Lung (tissue), 12 donors: ENCODE results near the gene SUPT3H. TPM values are rescaled to one million over a fixed set of nuclear protein-coding genes. Genes with fewer than 3 reads are reported as not detected.

Experiments used
- ATAC-seq: fragments of 200-7000 bp; cut with Tn5 transposase; one replicate; pipeline ENCODE4 v1.9.1; 2020; ENCODE audit warnings: moderate number of reproducible peaks; ENCODE audit not compliant: insufficient read depth, low FRiP score
- DNase-seq, 3 donors: peaks; one replicate each; pipeline ENCODE4 v3.0.0-alpha.2; 2013 to 2017
- H3K27ac ChIP-seq, 2 donors: one replicate each; pipeline ENCODE4 v1.5.1; 2013; ENCODE audit warnings: mild to moderate bottlenecking in 2 of 2, moderate library complexity in 2 of 2, control low read depth in 1 of 2, inconsistent platforms in 1 of 2, low read depth in 1 of 2, low read length in 1 of 2
- H3K27me3 ChIP-seq, 3 donors: one replicate each; pipeline ENCODE4 v1.5.1; 2013; ENCODE audit warnings: low read length in 2 of 3; ENCODE audit not compliant: control insufficient read depth in 3 of 3, insufficient read depth in 3 of 3
- H3K36me3 ChIP-seq, 4 donors: one replicate each; pipeline ENCODE4 v1.5.1; 2013; ENCODE audit warnings: low read length in 4 of 4, mild to moderate bottlenecking in 1 of 4, moderate library complexity in 1 of 4; ENCODE audit not compliant: control insufficient read depth in 4 of 4, insufficient read depth in 4 of 4
- H3K4me1 ChIP-seq, 5 donors: one replicate each; pipeline ENCODE4 v1.5.1; 2013; ENCODE audit warnings: low read length in 5 of 5, mild to moderate bottlenecking in 2 of 5, moderate library complexity in 1 of 5; ENCODE audit not compliant: control insufficient read depth in 5 of 5, insufficient read depth in 5 of 5
- H3K4me3 ChIP-seq: one replicate; pipeline ENCODE4 v1.5.1; 2013; ENCODE audit warnings: mild to moderate bottlenecking, control low read depth, moderate library complexity
- H3K9ac ChIP-seq, 2 donors: one replicate each; pipeline ENCODE4 v1.5.1; 2013; ENCODE audit warnings: low read length in 2 of 2, control low read depth in 1 of 2; ENCODE audit not compliant: insufficient read depth in 1 of 2
- H3K9me3 ChIP-seq, 4 donors: one replicate each; pipeline ENCODE4 v1.5.1; 2013; ENCODE audit warnings: low read length in 3 of 4, mild to moderate bottlenecking in 1 of 4, moderate library complexity in 1 of 4; ENCODE audit not compliant: control insufficient read depth in 4 of 4, insufficient read depth in 3 of 4
- WGBS, 2 donors: extraction: QIAGEN DNeasy Blood & Tissue Kit; methylation state at CpG; one replicate each; pipeline ENCODE4 v1.1.7; 2013; 5-methylcytosine and 5-hydroxymethylcytosine counted together
- polyA plus RNA-seq, 2 donors: library from polyadenylated mRNA; stranded (reverse); fragments of 200-250 nt; gene quantifications; one replicate each; pipeline ENCODE4 v1.2.1, GENCODE V29; 2013
- total RNA-seq, 2 donors: library from RNA; depleted of rRNA in 1 of 2; stranded (reverse); fragments of >200 nt in 1 of 2; gene quantifications; one replicate each; pipeline ENCODE4 v1.2.1, GENCODE V29; 2014 to 2021
- TF ChIP-seq, protein P1 (sequence below): IDR thresholded peaks from 2 replicates; pipeline ENCODE4 v1.5.1; 2012; ENCODE audit warnings: mild to moderate bottlenecking; ENCODE audit errors: control extremely low read depth, extremely low read depth
- donor health status: control.
- donor health status: control.
- donor health status: Bipolar disorder and iron deficiency.
- donor health status: healthy.
- donor health status: DM: yes; HTN: yes; CAD: no.

Gene SUPT3H
- total and polyA plus RNA-seq, 4 donors: 5.2 to 17.4 (median 8.2) TPM

- Histone ChIP-seq H3K36me3 (peaks cover 0 to 3% (median under 1%) of the 10 kb centered on the region in 4 donors), H3K9me3 (peaks cover 0 to 9% (median 4%) of the 10 kb centered on the region in 4 donors), H3K4me3 (no peak overlapping the region), H3K27ac (no peak overlapping the region), H3K4me1 (no peaks in the 10 kb centered on the region), H3K9ac (no peak overlapping the region), H3K27me3 (no peaks in the 10 kb centered on the region)
- WGBS, 2 donors: 96% methylated on average over 4 of the region's 4 CpGs
- ATAC-seq (no peak), DNase-seq (no peak)
- TF ChIP-seq, protein P1, sequence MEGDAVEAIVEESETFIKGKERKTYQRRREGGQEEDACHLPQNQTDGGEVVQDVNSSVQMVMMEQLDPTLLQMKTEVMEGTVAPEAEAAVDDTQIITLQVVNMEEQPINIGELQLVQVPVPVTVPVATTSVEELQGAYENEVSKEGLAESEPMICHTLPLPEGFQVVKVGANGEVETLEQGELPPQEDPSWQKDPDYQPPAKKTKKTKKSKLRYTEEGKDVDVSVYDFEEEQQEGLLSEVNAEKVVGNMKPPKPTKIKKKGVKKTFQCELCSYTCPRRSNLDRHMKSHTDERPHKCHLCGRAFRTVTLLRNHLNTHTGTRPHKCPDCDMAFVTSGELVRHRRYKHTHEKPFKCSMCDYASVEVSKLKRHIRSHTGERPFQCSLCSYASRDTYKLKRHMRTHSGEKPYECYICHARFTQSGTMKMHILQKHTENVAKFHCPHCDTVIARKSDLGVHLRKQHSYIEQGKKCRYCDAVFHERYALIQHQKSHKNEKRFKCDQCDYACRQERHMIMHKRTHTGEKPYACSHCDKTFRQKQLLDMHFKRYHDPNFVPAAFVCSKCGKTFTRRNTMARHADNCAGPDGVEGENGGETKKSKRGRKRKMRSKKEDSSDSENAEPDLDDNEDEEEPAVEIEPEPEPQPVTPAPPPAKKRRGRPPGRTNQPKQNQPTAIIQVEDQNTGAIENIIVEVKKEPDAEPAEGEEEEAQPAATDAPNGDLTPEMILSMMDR: no peak
Measured at GRCh38 chr6:44954281-44954680, 423.5 kb downstream of the SUPT3H start.

DNA sequence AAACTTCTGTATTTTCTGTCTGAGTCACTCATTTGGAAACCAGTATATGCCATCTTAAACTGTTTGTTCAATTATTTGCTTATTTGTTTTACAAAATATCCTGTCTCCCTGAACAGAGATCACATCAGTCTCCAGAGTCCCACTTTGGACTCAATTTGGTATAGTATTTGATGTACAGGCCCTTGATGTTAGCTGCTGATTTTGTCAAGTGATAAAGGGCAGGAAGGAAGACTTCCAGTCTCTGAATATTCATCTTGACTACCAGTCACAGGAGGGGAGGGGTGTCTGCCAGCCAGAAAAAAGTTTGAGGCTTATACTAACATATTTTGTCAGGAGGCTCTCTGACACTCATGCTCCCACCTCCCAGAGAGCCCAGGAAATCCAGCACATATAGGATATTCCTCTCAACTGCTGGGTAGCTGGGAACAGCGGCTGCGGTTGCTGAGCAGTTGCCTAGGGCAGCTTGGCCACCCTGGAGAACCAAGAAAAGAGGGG lies 426.4 kb downstream of the SUPT3H start:
- Histone ChIP-seq H3K27me3 (no peaks in the 10 kb centered on the region), H3K4me1 (no peaks in the 10 kb centered on the region), H3K9me3 (peaks cover 0 to 12% (median 4%) of the 10 kb centered on the region in 4 donors), H3K9ac (no peak overlapping the region), H3K4me3 (no peak overlapping the region), H3K36me3 (peaks cover 0 to 3% (median under 1%) of the 10 kb centered on the region in 4 donors), H3K27ac (no peak overlapping the region)
- 97 to 100% methylated on average over 2 of the region's 2 CpGs for WGBS, 2 donors
- TF ChIP-seq, protein P1: no peak
- DNase-seq (no peak), ATAC-seq (no peak)

DNA sequence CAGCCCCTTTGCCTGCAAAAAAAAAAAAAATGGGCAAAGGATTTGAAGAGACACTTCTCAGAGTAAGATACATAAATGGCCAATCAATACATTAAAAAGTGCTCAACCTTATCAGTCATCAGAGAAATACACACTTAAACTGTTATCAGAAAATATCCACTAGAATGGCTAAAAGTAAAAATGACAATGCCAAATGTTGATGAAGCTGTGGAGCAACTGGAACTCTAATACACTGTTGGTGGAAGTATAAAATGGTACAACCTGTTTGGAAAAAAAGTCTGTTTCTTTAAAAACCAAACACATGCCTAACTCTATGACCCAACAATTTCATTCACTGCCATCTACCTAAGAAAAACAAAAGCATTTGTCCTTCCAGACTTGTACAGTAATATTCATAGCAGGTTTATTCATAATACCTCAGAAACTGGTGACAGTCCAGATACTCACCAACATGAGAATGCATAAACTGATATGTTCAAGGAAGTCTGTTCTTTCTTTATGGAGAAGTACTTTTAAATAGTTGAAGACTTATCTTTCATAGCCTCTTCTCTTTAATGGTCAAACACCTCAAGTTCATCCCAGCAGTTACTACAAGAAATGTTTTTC lies 428.0 kb downstream of the SUPT3H start:
- Histone ChIP-seq H3K27ac (no peak overlapping the region), H3K4me1 (no peaks in the 10 kb centered on the region), H3K9me3 (peaks cover 0 to 19% (median 6%) of the 10 kb centered on the region in 4 donors), H3K4me3 (no peak overlapping the region), H3K36me3 (peaks cover 0 to 3% (median under 1%) of the 10 kb centered on the region in 4 donors), H3K27me3 (no peaks in the 10 kb centered on the region), H3K9ac (no peak overlapping the region)
- DNase-seq (no peak), ATAC-seq (no peak)
- TF ChIP-seq, protein P1: no peak
